Activated T-cell treated with anti-CD3 and anti-CD28 coated beads, Interleukin-2, amount 50 U/mL, for 4 hours (primary cell): ENCODE data around the gene NAA10. TPM values are rescaled to one million over a fixed set of nuclear protein-coding genes. Genes with fewer than 3 reads are reported as not detected.

Source experiments
- ATAC-seq, 2 donors: fragments of 200-7000 bp; cut with Tn5 transposase; one replicate each; pipeline ENCODE4 v1.10.0; 2021
- DNase-seq: peaks from one replicate; pipeline ENCODE4 v3.0.0-alpha.2; 2020
- H3K27me3 Mint-ChIP-seq: one replicate; pipeline ENCODE4 v1.8.0; 2021; ENCODE audit warnings: low read depth, mixed read lengths
- H3K36me3 Mint-ChIP-seq: one replicate; pipeline ENCODE4 v1.8.0; 2022; ENCODE audit warnings: mixed read lengths; ENCODE audit not compliant: insufficient read depth
- H3K4me1 Mint-ChIP-seq: one replicate; pipeline ENCODE4 v1.8.0; 2021; ENCODE audit warnings: low read depth, mixed read lengths
- H3K4me3 Mint-ChIP-seq: one replicate; pipeline ENCODE4 v1.8.0; 2021; ENCODE audit warnings: mild to moderate bottlenecking, moderate library complexity, mixed read lengths
- H3K9me3 Mint-ChIP-seq: one replicate; pipeline ENCODE4 v1.8.0; 2021; ENCODE audit warnings: mixed read lengths
- total RNA-seq, 3 donors: library from RNA; stranded (reverse); gene quantifications; one replicate each; pipeline ENCODE4 v1.2.1, GENCODE V29; 2021

NAA10 gene
- total RNA-seq, 3 donors from 2014 or later: 190 to 224 (median 221) TPM

DNA sequence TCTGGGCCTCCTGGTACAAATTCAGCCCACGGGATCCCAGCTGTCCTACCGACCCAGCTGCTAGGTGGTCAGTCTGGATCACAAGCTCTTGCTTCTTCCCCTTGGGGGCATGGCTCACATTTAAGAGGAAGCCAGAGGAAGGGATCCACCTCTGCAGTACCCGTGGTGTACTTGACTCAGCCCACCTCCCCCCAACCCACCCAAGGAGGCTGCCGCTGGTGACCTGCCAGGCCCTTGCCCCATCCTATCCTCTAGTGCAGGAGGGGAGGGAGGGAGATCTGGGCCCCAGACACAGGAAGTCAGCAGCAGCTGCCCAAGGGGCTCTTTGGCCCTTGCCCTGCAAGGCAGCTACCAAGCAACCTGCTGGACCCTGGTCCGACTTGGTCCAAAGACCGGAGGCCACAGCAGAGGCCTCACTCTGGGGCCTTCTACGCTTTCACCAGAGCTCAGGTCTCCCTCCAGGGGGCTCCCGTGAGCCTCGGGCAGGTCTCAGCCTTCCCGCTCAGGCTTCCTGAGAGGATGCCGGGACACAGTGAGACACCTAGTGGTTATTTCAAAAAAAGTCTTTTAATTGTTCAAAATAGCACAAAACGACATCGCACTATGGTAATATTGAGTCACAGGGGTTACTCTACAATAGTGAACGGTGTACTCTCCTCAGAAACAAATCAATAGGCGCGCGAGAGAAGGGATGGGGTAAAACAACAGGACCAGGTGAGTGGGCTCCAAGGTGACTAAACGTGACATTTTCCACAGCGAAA is 12.4 kb upstream of the NAA10 start:
- Mint-ChIP-seq H3K4me3 (no peak overlapping the region), H3K27me3 (no peaks in the 10 kb centered on the region), H3K9me3 (no peaks in the 10 kb centered on the region), H3K4me1 (peaks cover 18% of the 10 kb centered on the region), H3K36me3 (peaks cover 11% of the 10 kb centered on the region)
- ATAC-seq (peak; percentile 79 to 84), DNase-seq (peak; percentile 75)

DNA sequence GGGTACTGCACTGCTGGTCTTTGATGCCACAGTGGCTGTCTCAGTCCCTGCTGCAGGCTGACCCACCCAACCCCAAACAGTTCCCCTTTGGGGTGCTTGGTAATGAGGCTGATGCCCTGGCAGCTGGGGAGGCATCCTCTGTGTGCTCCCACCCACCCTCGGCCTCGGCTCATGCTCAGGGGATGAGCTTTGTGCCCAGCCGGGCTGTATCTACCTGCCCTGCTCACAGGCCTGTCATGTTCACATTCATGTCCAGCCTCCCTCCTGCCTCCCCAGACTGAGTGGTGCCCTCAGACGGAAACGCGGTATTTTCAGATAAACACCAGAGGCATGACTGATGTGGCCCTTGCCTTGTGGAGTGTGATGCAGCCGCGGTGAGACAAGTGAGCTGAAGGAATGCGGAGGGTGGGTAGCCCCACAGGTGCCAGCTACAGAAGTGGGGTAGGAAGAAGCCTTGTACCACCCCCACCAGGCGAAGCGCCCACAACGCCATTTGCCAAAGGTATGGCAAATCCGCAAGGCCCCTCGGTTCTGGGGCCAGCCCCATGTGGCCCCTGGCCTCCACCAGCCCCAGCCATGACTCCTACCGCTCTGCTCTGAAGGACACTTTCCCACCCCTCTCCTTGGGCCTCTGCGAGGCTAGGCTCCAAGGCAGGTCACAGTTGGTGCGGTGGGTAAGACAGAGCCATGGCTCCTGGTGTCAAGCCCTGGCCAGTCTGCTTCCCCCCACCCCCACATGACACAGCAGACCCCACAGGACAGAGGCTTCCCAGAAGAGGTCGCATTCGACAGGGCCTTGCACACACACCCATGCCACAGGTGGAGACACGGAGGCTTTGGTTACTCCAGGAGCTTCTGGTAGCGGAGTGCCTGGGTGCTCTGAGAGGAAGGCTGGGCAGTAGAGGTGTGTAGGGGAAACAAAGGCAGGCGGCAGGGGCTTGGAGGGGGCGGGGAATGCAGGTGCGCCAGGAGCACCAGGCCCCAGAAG is 11.4 kb upstream of the NAA10 start:
- no peak overlapping the region for H3K4me3 Mint-ChIP-seq
- ATAC-seq (no peak), DNase-seq (no peak)
- no peaks in the 10 kb centered on the region for H3K27me3 Mint-ChIP-seq
- H3K36me3 Mint-ChIP-seq: peaks cover 8% of the 10 kb centered on the region
- H3K9me3 Mint-ChIP-seq: no peaks in the 10 kb centered on the region
- H3K4me1 Mint-ChIP-seq: peaks cover 19% of the 10 kb centered on the region

DNA sequence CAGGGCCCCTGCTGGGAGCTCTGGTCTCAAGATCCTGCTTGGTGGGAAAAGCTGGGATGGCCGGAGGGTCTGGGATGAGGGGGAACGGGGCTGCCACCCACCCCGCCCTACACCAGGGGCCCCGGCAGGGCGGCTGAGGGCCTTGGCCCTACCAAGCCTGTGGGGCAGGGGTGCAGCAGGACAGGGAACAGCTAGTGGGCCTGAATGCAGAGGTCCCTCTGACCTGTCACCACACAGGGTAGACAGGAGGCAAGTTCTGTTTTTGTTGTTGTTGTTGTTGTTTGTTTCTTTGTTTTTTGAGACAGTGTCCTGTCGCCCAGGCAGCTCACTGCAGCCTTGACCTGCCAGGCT is 9.9 kb upstream of the NAA10 start:
- Mint-ChIP-seq H3K4me3 (peak overlapping the region; percentile 29), H3K9me3 (no peaks in the 10 kb centered on the region), H3K27me3 (no peaks in the 10 kb centered on the region), H3K4me1 (peaks cover 21% of the 10 kb centered on the region), H3K36me3 (peaks cover 2% of the 10 kb centered on the region)
- no peak for DNase-seq
- ATAC-seq: peak in 1 of 2 donors; percentile 1

DNA sequence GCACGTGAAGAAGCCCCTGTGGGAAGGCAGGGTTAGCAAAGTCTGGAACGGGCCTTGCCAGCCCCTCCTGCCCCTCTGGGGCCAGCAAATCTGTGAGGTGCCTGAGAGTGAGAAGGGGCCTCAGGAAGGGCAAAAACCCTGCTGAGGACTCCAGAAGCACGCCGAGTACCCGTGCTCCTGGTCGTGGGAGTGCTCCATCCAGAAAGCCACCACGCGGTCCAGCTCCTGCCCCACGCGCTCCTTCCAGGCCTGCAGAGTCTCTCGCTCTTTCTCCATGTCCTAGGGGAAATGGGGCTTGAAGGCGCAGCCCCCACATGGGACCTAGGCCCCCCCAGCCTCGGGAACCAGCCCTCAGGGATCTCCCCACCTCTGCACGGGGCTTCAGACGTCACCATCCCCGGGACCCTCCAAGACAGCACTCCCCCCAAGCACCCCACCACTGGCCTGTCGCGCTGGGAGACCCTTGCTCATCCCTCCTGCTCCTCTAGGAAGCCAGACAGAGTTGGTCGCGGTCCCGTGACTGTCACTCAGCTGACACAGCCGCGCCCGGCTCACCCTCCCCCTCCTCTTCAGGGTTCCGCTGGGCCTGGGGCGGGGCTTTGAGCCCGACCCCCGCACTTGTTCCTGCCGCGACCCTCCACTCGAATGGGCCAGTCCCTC is 9.4 kb upstream of the NAA10 start, which contains the start of gene RENBP:
Gene RENBP (minus strand): TSS at position 504 of the 660 bp plus-strand sequence. CDS start 33 bp downstream, at position 471.
- peaks cover 2% of the 10 kb centered on the region for H3K36me3 Mint-ChIP-seq
- ATAC-seq (peak in 1 of 2 donors; percentile 30), DNase-seq (peak; percentile 40)
- no peaks in the 10 kb centered on the region for H3K27me3 Mint-ChIP-seq
- H3K4me3 Mint-ChIP-seq: peak within 1 kb of the TSS; percentile 77
- no peaks in the 10 kb centered on the region for H3K9me3 Mint-ChIP-seq
- H3K4me1 Mint-ChIP-seq: peaks cover 19% of the 10 kb centered on the region

DNA sequence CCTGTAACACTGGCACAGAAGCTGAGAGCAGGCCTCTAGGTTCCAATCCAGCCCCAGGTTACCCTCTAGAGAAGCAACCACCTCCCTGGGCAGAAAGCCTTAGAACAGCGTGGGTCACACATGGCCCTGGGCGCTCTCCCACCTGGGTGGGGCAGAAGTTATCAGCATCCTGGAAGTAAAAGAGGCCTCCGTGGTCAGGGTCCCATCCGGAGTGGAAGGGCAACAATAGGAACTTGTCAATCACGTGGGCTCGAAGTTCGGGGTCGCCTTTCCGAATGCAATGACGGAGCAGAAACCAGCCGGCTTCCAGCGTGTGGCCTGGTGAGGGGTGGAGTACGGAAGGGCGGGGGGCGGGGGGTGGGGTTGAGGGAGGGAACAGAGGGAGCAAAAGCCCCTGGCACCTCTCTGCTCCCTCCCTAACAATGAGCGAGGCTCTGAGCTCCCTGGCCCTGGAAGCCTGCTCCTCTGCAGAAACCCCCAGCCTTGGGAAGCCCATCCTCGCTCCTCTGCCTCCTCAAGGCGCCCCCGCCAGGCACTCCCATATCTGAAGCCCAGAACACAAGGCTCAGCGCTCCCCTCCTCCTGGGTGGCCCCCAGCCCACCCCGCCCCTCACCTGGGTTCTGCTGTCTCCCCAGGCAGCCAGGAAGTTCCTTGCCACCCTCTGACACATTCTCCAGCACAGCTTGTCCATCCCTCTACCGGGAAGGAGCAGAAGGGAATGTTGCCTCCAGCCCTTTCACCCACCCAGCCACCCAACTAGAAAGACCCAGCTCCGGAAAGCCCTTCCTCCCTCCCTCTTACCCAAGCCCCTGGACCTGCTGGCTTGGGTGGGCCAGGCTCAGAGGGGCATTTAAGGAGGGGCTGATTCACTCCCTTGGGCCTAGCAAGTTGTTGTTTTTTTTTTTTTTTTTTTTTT is 6.8 kb upstream of the NAA10 start:
- Mint-ChIP-seq H3K27me3 (no peaks in the 10 kb centered on the region), H3K4me1 (peaks cover 12% of the 10 kb centered on the region), H3K4me3 (peak overlapping the region; percentile 71), H3K9me3 (no peaks in the 10 kb centered on the region), H3K36me3 (no peaks in the 10 kb centered on the region)
- DNase-seq (no peak), ATAC-seq (no peak)

DNA sequence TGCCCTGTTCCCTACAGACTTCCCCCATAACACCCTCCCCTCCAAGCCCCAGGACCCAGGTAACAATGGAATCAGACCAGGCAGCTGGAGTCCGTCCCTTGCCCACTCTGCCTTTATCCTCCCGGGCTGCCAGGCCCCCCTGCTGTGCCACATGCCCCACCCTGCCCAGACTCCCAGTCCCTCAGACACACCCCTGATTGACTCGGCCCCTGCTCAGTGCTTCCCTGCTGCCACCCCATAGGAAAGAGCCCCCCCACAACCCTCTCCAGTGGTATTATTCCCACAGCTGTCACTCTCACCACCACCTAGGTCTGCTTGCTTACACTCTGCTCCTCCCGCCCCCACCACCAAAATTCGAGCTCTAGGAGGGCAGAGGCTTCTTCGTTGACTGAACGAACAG is 4.7 kb upstream of the NAA10 start:
- DNase-seq: no peak
- no peaks in the 10 kb centered on the region for H3K9me3 Mint-ChIP-seq
- ATAC-seq: no peak
- no peak overlapping the region for H3K4me3 Mint-ChIP-seq
- no peaks in the 10 kb centered on the region for H3K27me3 Mint-ChIP-seq
- H3K4me1 Mint-ChIP-seq: peaks cover 11% of the 10 kb centered on the region
- H3K36me3 Mint-ChIP-seq: no peaks in the 10 kb centered on the region

DNA sequence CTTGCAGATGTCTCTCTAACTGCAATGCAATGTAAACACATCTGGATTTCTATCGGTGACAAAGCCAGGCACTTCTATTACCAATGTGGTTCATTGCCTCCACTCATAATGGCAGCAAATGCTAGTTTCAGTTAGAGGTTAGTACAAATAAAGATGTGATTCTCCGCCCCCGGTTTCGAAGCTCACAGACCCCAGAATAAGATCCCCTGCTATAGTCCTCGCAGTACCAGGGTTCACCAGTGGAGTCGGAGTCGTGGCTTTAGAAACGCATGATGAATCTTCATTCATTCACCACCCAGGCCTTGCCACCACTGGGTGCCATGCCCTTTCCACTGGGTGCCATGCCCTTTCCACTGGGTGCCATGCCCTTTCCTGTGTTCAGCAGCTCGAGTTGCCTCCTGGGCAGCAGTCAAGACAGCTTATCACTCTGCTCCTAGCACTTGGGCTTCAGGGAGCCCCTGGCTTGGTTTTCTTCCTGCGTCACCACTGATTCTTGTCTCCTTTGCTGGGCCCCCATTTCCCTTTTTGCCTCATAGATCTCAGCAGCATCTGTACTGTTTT is 3.5 kb upstream of the NAA10 start:
- DNase-seq: no peak
- H3K27me3 Mint-ChIP-seq: no peaks in the 10 kb centered on the region
- no peaks in the 10 kb centered on the region for H3K9me3 Mint-ChIP-seq
- peaks cover 8% of the 10 kb centered on the region for H3K4me1 Mint-ChIP-seq
- H3K4me3 Mint-ChIP-seq: no peak overlapping the region
- no peak for ATAC-seq
- H3K36me3 Mint-ChIP-seq: no peaks in the 10 kb centered on the region

DNA sequence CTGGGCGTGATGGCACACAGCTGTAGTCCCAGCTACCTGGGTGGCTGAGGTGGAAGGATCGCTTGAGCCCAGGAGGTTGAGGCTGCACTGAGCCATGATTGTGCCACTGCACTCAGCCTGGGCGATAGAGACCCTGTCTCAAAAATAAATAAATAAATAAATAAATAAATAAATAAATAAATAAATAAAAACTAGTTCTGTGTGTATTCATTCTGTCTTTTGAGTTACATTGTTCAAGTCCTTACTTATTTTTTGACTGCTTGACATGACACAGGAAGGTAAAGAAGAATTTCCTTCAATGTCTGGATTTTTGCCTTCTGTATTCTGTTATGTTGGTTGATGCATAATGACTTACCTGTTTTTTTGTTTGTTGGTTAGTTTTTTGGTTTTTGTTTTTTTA is 2.2 kb upstream of the NAA10 start:
- Mint-ChIP-seq H3K27me3 (no peaks in the 10 kb centered on the region), H3K36me3 (no peaks in the 10 kb centered on the region), H3K4me1 (peaks cover 10% of the 10 kb centered on the region), H3K4me3 (no peak overlapping the region), H3K9me3 (no peaks in the 10 kb centered on the region)
- DNase-seq (no peak), ATAC-seq (no peak)

DNA sequence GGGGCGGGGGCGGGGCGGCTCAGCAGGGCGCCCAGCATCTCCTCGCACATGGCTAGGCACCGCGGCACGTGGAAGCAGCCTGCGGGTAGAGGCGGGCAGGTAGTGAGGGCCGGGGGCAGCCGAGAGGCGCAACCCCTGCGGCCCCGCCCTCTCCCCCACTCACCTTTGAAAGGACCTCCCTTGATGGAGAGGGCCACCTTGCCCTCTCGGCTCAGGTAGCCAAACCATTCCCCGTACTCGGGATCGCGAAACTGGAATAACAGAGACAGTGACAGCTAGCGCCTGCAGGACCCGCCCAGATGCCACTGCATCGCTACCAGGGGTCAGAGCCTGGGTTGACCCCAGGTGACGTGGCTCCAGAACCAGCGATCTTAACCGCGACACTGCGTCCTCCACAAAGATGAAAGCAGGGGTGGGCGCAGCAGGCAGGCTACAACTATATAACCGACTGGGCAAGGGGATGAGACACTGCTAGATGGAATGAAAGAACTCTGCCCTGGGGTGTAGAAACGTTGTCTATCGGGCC is 552 bp upstream of the NAA10 start:
- no peaks in the 10 kb centered on the region for H3K36me3 Mint-ChIP-seq
- peak overlapping the region; percentile 74 for H3K4me3 Mint-ChIP-seq
- ATAC-seq (peak in 1 of 2 donors; percentile 0), DNase-seq (no peak)
- no peaks in the 10 kb centered on the region for H3K27me3 Mint-ChIP-seq
- H3K4me1 Mint-ChIP-seq: peaks cover 9% of the 10 kb centered on the region
- H3K9me3 Mint-ChIP-seq: no peaks in the 10 kb centered on the region

DNA sequence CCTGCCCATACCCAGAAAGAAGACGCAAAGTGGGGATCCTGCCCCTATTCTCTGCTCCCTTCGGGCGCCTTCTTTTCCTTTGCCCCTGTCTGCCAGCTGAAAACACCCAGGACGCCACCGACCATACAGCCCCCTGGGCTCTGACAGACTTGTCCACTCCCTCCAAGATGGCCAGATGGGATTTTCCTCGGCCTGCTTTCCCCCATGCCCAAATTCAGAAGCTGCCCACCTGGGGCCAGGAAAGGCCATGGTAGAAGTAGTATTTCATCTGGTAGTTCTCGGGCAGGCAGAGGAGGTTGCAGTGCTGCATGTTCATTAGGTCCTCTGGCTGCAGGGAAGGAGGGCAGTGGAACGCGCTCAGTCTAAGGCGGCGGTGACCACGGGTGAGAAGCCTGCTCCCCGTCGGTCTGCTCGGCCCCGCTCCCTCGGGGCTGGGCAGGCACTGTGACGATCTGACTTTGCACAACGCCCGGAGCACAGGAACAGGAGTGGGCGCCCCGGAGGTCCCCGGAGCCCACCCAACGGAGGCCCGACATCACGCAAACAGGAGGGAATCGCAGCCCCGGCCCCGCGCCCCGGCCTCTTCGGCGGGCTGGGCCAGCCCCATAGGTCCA is 582 bp downstream of the NAA10 start:
- no peaks in the 10 kb centered on the region for H3K27me3 Mint-ChIP-seq
- DNase-seq (no peak), ATAC-seq (peak; percentile 10 to 30)
- H3K36me3 Mint-ChIP-seq: no peaks in the 10 kb centered on the region
- H3K9me3 Mint-ChIP-seq: no peaks in the 10 kb centered on the region
- peak overlapping the region; percentile 88 for H3K4me3 Mint-ChIP-seq
- peaks cover 11% of the 10 kb centered on the region for H3K4me1 Mint-ChIP-seq

DNA sequence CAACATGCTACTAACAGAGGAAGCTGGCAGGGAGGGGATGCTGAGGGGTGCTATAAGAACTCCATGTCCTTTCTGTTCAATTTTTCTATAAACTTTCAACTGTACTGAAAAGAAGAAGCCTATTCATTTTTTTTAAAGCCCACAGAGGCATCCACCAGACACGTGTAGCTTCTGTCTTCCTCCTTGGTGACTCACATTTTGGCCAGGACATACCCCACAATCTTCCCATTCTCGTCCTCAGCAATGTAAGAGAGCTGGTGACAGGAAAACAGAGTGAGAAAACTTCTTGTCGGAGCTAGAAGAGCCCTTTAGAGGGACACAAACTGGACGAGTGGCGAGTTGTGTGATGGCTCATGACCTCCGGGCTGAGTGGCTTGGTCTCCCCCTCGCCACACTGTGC is 1.1 kb downstream of the NAA10 start:
- Mint-ChIP-seq H3K4me3 (peak overlapping the region; percentile 88), H3K27me3 (no peaks in the 10 kb centered on the region), H3K4me1 (peaks cover 15% of the 10 kb centered on the region), H3K9me3 (no peaks in the 10 kb centered on the region), H3K36me3 (peaks cover 3% of the 10 kb centered on the region)
- ATAC-seq (no peak), DNase-seq (no peak)

DNA sequence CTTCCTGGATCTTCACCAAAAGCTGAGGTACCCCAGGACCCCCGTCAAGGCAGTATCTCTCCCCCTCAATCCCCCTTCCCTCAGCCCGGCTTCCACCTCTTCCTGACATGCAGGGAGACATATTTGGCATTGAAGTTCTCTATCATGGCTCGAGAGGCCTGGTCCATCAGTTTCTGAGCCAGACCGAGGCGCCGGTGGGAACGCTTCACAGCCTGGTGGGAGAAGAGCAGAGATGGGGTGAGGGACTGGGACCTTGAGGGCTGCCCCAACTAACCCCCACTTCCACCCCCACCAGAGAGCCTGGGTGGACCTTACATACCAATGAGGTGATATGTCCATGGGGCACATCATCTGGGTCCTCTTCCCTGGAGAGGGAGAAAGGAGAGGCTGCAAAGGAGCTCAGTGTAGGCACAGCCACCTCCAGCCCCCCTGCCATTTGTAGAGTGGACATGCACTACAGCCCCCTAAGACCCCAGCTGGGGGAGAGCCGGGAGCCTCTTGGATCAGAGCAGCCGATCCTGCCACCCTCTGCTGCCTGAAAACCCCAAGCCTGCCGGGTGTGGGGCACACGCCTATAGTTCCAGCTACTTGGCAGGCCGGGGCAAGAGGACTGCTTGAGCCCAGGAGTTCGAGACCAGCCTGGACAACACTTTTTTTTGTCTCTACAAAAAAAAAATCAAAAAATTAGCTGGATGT is 2.5 kb downstream of the NAA10 start:
- no peaks in the 10 kb centered on the region for H3K27me3 Mint-ChIP-seq
- ATAC-seq (no peak), DNase-seq (no peak)
- H3K36me3 Mint-ChIP-seq: peaks cover 3% of the 10 kb centered on the region
- no peak overlapping the region for H3K4me3 Mint-ChIP-seq
- H3K4me1 Mint-ChIP-seq: peaks cover 15% of the 10 kb centered on the region
- H3K9me3 Mint-ChIP-seq: no peaks in the 10 kb centered on the region
